ENCODE data around the gene CDK9.

GRCh38 chr9:127762111-127762676 lies 23.6 kb upstream of the CDK9 start:
- TF ChIP-seq CTCF (IDR thresholded peaks at IDR 0.05) (no peak), POLR2A (IDR thresholded peaks at IDR 0.05) (no peak)
